NK-92 treated with Interleukin-12 subunit alpha and Interleukin-12 subunit beta, amount 100 ng/mL, for 24 hours (cell line): ENCODE data around the gene TMEM186.
"Not testable (repeated sequence)": the region's sequence is repeated elsewhere in the genome, so short reads cannot be mapped to it uniquely, and the experiment has no call there.

Source experiments
- DNase-seq: peaks from one replicate; lab custom pipeline; 2025; lab: John Stamatoyannopoulos, UW

Gene TMEM186

GRCh38 chr16:8812162-8812843 is 14.9 kb upstream of the TMEM186 start:
- no peak for DNase-seq

- no peak for DNase-seq
Measured at GRCh38 chr16:8808613-8809353, 11.3 kb upstream of the TMEM186 start.

GRCh38 chr16:8808009-8808408 is 10.6 kb upstream of the TMEM186 start:
- DNase-seq, result no peak

- DNase-seq, result no peak
Measured at GRCh38 chr16:8807189-8807588, 9.8 kb upstream of the TMEM186 start.

GRCh38 chr16:8806272-8806983 is 9.0 kb upstream of the TMEM186 start:
- DNase-seq, result no peak

- no peak for DNase-seq
Measured at GRCh38 chr16:8804313-8804712, 6.9 kb upstream of the TMEM186 start.

- DNase-seq, result not testable (repeated sequence)
Measured at GRCh38 chr16:8803733-8804132, 6.3 kb upstream of the TMEM186 start.

GRCh38 chr16:8801701-8802100 is 4.3 kb upstream of the TMEM186 start:
- no peak for DNase-seq

- no peak for DNase-seq
Measured at GRCh38 chr16:8798535-8799157, 1.2 kb upstream of the TMEM186 start.

- DNase-seq, result peak; percentile 38
Measured at GRCh38 chr16:8798174-8798527, 712 bp upstream of the TMEM186 start.

- DNase-seq, result no peak
Measured at GRCh38 chr16:8796469-8797363, 723 bp downstream of the TMEM186 start.

GRCh38 chr16:8795818-8796217 is 1.6 kb downstream of the TMEM186 start:
- DNase-seq, result no peak

- no peak for DNase-seq
Measured at GRCh38 chr16:8795091-8795490, 2.3 kb downstream of the TMEM186 start.

- no peak for DNase-seq
Measured at GRCh38 chr16:8788578-8789172, 8.8 kb downstream of the TMEM186 start.

GRCh38 chr16:8786316-8786715 is 11.1 kb downstream of the TMEM186 start:
- DNase-seq, result not testable (repeated sequence)

- DNase-seq, result no peak
Measured at GRCh38 chr16:8785408-8785807, 12.0 kb downstream of the TMEM186 start.

- DNase-seq, result no peak
Measured at GRCh38 chr16:8782673-8783072, 14.8 kb downstream of the TMEM186 start.

GRCh38 chr16:8781797-8782196 is 15.6 kb downstream of the TMEM186 start:
- DNase-seq, result no peak

GRCh38 chr16:8777217-8777616 is 20.2 kb downstream of the TMEM186 start:
- DNase-seq, result no peak

- DNase-seq, result no peak
Measured at GRCh38 chr16:8776129-8776584, 21.3 kb downstream of the TMEM186 start.

- DNase-seq, result no peak
Measured at GRCh38 chr16:8775359-8775758, 22.1 kb downstream of the TMEM186 start.
